DMS153 (cell line): ENCODE results near the gene ARMC3.
A peak's percentile ranks its signal among the peaks of the same experiment; 100 is the strongest.
"Not testable (repeated sequence)": the region's sequence is repeated elsewhere in the genome, so short reads cannot be mapped to it uniquely, and the experiment has no call there.

Source experiments
- DNase-seq: peaks from one replicate; lab custom pipeline; 2025; lab: John Stamatoyannopoulos, UW

Gene ARMC3

GRCh38 chr10:22927166-22927565, 687 bp upstream of the ARMC3 start:
- no peak for DNase-seq

GRCh38 chr10:22929053-22929452, 1.2 kb downstream of the ARMC3 start:
- not testable (repeated sequence) for DNase-seq

GRCh38 chr10:22931948-22932347, 4.1 kb downstream of the ARMC3 start:
- DNase-seq = no peak

- no peak for DNase-seq
These were observed 4.9 kb downstream of the ARMC3 start for GRCh38 chr10:22932626-22933370.

GRCh38 chr10:22934726-22935125, 6.9 kb downstream of the ARMC3 start:
- no peak for DNase-seq

- DNase-seq = no peak
These were observed 14.6 kb downstream of the ARMC3 start for GRCh38 chr10:22942437-22942836.

- no peak for DNase-seq
These were observed 18.3 kb downstream of the ARMC3 start for GRCh38 chr10:22945934-22946673.

- DNase-seq = no peak
These were observed 27.1 kb downstream of the ARMC3 start for GRCh38 chr10:22954970-22955369.

GRCh38 chr10:22958338-22958737, 30.5 kb downstream of the ARMC3 start:
- DNase-seq = no peak

GRCh38 chr10:22959292-22959691, 31.4 kb downstream of the ARMC3 start:
- DNase-seq = no peak

GRCh38 chr10:22959950-22960349, 32.1 kb downstream of the ARMC3 start:
- DNase-seq = no peak

- DNase-seq = no peak
These were observed 35.0 kb downstream of the ARMC3 start for GRCh38 chr10:22962817-22963216.

GRCh38 chr10:22969704-22970103, 41.9 kb downstream of the ARMC3 start:
- no peak for DNase-seq

- DNase-seq = no peak
These were observed 48.7 kb downstream of the ARMC3 start for GRCh38 chr10:22976534-22976933.

GRCh38 chr10:22977751-22978150, 49.9 kb downstream of the ARMC3 start:
- DNase-seq = no peak

- DNase-seq = no peak
These were observed 50.4 kb downstream of the ARMC3 start for GRCh38 chr10:22978287-22978686.

- DNase-seq = no peak
These were observed 51.1 kb downstream of the ARMC3 start for GRCh38 chr10:22978918-22979317.

GRCh38 chr10:22980822-22981221, 53.0 kb downstream of the ARMC3 start:
- no peak for DNase-seq

GRCh38 chr10:22984066-22984465, 56.2 kb downstream of the ARMC3 start:
- no peak for DNase-seq

GRCh38 chr10:22986771-22987542, 59.1 kb downstream of the ARMC3 start:
- peak; percentile 10 for DNase-seq

- no peak for DNase-seq
These were observed 60.9 kb downstream of the ARMC3 start for GRCh38 chr10:22988581-22989360.

GRCh38 chr10:22990443-22990842, 62.6 kb downstream of the ARMC3 start:
- DNase-seq = no peak
